Activated naive CD4-positive, alpha-beta T cell treated with Interleukin-2 at 50 U/mL for 16 hours (primary cell): ENCODE results near the gene GSTA5.
"Not testable (repeated sequence)": the region's sequence is repeated elsewhere in the genome, so short reads cannot be mapped to it uniquely, and the experiment has no call there.

ENCODE experiments used
- DNase-seq: peaks from one replicate; pipeline ENCODE4 v3.0.0-alpha.2; 2020

GSTA5 gene

GRCh38 chr6:52840763-52841585 is at the start of gene GSTA5:
Gene GSTA5, minus strand, starts transcription at chr6:52840813.
- DNase-seq, result no peak

- no peak for DNase-seq
Observed at GRCh38 chr6:52890018-52890417, 49.4 kb upstream of the GSTA5 start.

DNA sequence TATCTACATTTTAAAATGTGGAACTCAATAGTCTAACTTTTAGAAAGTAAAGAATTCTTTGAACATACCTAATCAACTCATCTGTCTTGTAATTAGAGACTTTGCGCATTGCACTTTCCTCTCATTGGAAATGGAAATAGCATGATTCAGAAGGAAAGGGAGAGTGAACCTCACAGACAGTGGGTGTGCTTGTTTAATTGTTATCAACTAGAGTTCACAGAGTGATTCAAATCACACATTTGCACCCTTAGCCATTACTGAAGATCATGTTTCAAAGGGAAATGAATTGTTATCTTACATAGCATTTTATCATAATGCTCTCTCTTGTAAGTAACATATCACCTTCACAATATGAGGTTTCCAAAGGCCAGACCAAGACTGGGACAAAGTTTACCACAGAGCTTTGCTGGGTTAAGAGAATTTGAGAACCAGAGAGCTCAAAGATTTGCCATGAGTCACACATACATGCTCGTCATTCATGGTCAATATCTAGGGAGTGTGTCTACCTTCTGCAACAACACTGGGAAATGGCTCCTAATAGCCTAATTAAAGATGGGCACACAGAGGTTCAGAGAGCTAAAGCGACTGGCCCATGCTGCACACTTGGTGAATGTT is 47.4 kb upstream of the GSTA5 start:
- no peak for DNase-seq

DNA sequence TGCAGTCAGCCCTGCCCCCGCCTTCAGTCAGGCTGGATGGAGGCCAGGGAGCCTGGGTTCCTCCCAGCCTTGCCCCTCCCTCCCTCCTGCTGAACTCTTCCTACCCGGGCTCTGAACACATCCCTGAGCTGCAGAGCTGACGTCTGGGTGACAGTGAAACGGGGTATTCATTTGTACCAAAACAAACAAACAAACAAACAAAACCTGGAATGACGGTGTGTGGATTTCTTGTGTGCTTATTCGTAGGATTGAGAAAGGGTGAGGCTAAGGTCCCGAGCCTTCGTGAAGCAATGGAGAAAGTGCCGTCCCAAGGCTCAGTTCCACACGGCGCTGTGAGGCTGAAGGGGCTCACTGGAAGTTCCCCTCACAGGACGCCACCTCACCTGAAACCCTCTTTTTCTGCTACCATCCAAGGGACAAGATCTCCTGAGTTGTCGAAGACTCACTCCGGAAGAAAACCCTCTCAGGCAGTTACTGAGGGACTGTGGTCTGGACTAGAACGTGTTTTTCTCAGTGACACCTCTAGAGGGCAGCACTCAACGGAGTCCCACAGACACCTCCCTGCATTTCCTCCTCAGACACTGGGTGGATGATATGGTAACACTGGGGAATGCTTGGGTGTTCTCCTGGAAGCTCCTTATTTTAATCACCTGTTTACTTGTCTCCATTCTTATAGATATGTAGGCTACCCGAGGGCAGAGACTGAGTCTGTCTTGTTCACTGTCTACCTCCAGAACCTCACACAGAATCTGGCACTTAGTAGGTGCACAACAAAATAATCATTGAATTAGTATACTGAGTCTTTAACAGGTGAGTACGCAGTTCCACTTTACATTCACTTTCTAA is 41.6 kb upstream of the GSTA5 start:
- DNase-seq, result peak; percentile 66

- DNase-seq, result no peak
Observed at GRCh38 chr6:52881662-52881995, 41.0 kb upstream of the GSTA5 start.

- DNase-seq, result no peak
Observed at GRCh38 chr6:52877786-52878185, 37.2 kb upstream of the GSTA5 start.

- no peak for DNase-seq
Observed at GRCh38 chr6:52877168-52877567, 36.6 kb upstream of the GSTA5 start.

- no peak for DNase-seq
Observed at GRCh38 chr6:52876056-52876787, 35.6 kb upstream of the GSTA5 start.

DNA sequence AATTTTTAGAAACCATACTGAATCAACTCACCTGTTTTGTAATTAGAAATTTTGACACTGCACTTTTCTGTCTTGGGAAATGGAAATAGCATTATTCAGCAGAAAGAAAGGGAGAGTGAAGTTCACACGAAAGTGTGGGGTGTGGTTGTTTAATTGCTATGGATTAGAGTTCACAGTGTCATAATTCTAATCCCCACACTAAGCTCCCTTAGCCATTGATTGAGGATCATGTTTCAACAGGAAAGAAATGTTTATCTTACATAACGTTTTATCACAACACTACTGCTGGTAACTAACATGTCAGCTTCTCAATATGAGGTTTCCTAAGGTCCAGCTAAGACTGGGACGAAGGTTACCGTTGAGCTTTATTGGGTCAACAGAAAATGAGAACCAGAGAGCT is 31.4 kb upstream of the GSTA5 start:
- no peak for DNase-seq

GRCh38 chr6:52871621-52872020 is 31.0 kb upstream of the GSTA5 start:
- no peak for DNase-seq

DNA sequence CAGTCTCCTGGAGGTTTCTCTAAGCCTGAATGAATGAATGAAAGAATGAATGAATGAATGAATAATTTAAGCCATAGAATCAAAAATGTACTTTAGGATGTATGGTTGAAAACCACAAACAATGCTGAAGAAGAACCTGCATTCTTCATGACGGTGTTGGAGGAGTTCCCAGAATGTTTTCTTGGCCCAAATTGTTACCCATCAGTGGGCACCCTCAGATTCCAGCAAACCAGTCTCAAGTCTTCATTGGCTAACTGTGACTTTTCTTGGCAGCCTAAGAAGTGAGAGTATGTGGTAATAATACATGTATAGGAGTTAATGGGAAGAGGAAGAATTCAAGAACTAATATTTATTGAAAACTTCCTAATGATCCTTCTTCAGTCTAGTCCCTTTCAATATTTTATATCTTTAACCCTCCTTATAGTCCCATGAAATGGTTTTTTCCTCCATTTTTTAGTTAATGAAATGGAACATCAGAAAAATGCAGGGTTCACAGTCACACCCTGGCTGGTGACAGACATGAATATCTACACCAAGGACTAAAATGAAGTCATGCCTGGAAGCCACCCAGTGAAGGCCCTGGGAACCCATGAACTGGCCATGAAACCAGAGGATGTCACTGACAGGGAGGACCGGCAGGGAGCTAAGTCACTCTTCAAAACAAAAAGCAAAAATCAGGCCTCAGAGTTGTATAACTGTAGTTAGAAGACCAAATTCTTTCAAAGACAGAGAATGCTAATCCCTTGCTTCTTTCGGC is 29.9 kb upstream of the GSTA5 start:
- DNase-seq, result not testable (repeated sequence)

GRCh38 chr6:52868899-52869298 is 28.3 kb upstream of the GSTA5 start:
- DNase-seq, result not testable (repeated sequence)

DNA sequence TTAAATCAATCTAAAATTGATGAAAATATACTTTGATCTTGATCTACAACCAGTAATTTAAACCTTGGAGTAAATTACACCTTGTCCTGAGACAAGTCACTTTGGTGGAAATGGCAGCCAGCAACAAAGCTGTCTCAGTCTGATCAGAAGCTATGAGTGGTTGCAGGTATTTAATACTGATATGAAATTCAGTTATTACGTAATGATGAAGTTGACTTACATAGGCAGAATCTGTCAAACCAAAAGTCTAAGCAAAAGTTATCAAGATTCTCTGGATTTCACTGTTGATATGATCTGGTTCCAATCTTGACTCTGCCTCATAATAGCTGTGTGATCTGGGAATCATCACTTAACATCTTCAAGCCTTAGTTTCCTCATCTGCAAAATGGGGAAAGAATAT is 27.6 kb upstream of the GSTA5 start:
- no peak for DNase-seq

DNA sequence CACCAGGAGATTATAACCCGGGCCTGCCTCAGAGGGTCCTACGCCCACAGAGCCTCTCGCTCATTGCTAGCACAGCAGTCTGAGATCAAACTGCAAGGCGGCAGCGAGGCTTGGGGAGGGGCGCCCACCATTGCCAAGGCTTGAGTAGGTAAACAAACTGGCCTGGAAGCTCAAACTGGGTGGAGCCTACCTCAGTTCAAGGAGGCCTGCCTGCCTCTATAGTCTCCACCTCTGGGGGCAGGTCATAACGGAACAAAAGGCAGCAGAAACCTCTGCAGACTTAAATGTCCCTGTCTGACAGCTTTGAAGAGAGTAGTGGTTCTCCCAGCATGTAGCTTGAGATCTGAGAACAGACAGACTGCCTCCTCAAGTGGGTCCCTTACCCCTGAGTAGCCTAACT is 20.5 kb upstream of the GSTA5 start:
- DNase-seq, result not testable (repeated sequence)

DNA sequence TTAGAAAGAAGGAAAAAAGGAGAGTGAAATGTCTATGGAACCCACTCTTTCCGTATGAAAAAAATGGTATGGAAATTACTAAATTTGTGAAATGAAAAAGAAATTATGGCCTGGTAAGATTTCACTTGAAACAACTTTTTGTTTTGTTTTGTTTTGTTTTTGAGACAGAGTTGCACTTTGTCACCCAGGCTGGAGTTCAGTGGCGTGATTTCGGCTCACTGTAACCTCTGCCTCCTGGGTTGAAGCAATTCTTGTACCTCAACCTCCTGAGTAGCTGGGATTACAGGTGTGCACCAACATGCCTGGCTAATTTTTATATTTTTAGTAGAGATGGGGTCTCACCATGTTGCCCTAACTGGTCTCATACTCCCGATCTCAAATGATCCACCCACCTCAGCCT is 17.8 kb upstream of the GSTA5 start:
- no peak for DNase-seq

- DNase-seq, result not testable (repeated sequence)
Observed at GRCh38 chr6:52856137-52856536, 15.5 kb upstream of the GSTA5 start.

GRCh38 chr6:52849137-52849536 is 8.5 kb upstream of the GSTA5 start:
- DNase-seq, result no peak

DNA sequence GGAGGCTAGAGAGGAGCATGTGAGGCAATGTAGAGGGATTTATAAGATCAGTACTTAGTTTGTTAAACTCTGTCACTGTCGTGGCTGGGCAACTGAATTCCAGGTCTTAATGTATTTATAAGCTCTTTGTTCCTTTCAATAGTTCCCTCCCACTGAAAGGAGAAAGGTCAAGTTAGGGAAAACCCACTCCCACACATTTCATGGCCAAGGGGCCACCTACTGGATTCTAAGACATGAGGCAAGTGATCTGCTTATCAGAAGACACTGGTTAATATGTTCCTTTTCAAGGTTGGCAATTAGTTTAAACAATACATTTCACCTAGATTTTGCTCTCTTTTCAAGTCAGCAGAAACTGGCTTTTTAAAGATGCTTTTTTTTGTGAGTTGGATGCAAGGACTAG is 5.4 kb upstream of the GSTA5 start:
- DNase-seq, result no peak

DNA sequence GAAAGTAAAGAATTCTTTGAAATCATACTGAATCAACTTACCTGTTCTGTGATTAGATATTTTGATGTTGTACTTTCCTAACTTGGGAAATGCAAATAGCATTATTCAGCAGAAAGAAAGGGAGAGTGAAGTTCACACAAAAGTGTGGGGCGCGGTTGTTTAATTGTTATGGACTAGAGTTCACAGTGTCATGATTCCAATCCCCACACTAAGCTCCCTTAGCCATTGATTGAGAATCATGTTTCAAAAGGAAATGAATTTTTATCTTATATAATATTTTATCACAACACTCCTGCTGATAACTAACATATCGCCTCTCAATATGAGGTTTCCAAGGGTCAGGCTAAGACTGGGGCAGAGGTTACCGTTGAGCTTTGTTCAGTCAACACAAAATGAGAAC is 3.0 kb upstream of the GSTA5 start:
- no peak for DNase-seq

- peak; percentile 49 for DNase-seq
Observed at GRCh38 chr6:52839124-52840055, 1.2 kb downstream of the GSTA5 start.

DNA sequence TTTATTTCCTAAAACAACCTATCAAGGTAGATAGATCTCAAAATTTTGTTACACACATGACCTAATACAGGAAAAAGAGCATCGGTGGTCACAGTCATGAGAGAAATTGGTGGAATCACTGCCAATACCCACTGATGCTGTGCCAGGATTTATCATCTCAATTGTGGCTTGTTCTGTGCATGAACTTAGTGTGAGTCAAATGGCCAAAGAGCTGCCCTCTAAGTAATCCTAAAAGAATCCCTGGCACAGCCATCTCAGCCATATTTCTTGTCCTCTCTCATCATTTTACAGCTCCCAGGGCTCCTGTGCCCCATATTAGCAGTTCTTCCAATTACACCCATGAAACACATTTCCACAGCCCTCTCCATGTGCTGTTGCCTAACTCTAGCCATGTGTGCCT is 6.1 kb downstream of the GSTA5 start:
- no peak for DNase-seq
